Stimulated activated CD8-positive, alpha-beta memory T cell treated with anti-CD3 and anti-CD28 coated beads, Interleukin-15, amount 100 ng/mL, for 1 hour (primary cell): ENCODE data around the gene HMGXB3.
"Not testable (repeated sequence)": the region's sequence is repeated elsewhere in the genome, so short reads cannot be mapped to it uniquely, and the experiment has no call there.

Experiments used
- DNase-seq: peaks from one replicate; pipeline ENCODE4 v3.0.0-alpha.2; 2020; ENCODE audit warnings: low read depth

HMGXB3 gene

GRCh38 chr5:150068961-150069645 lies 68.6 kb downstream of the HMGXB3 start:
- DNase-seq: no peak

GRCh38 chr5:150069672-150070627 lies 69.4 kb downstream of the HMGXB3 start:
- DNase-seq: no peak

- no peak for DNase-seq
These were observed 70.3 kb downstream of the HMGXB3 start for GRCh38 chr5:150070821-150071220.

- DNase-seq: no peak
These were observed 72.6 kb downstream of the HMGXB3 start for GRCh38 chr5:150073086-150073625.

GRCh38 chr5:150073677-150074076 lies 73.1 kb downstream of the HMGXB3 start:
- DNase-seq: no peak

- DNase-seq: no peak
These were observed 74.7 kb downstream of the HMGXB3 start for GRCh38 chr5:150075233-150075632.

- DNase-seq: no peak
These were observed 75.3 kb downstream of the HMGXB3 start for GRCh38 chr5:150075806-150076205.

GRCh38 chr5:150077060-150077459 lies 76.5 kb downstream of the HMGXB3 start:
- no peak for DNase-seq

GRCh38 chr5:150077996-150078801 lies 77.7 kb downstream of the HMGXB3 start:
- no peak for DNase-seq

- DNase-seq: no peak
These were observed 78.5 kb downstream of the HMGXB3 start for GRCh38 chr5:150078802-150079689.

- no peak for DNase-seq
These were observed 79.4 kb downstream of the HMGXB3 start for GRCh38 chr5:150079909-150080461.

- no peak for DNase-seq
These were observed 80.3 kb downstream of the HMGXB3 start for GRCh38 chr5:150080696-150081435.

- DNase-seq: no peak
These were observed 81.2 kb downstream of the HMGXB3 start for GRCh38 chr5:150081541-150082283.

- DNase-seq: no peak
These were observed 81.8 kb downstream of the HMGXB3 start for GRCh38 chr5:150082374-150082773.

GRCh38 chr5:150082889-150083288 lies 82.3 kb downstream of the HMGXB3 start:
- no peak for DNase-seq

GRCh38 chr5:150084754-150085153 lies 84.2 kb downstream of the HMGXB3 start:
- not testable (repeated sequence) for DNase-seq

GRCh38 chr5:150085191-150085912 lies 84.8 kb downstream of the HMGXB3 start:
- no peak for DNase-seq

- DNase-seq: no peak
These were observed 85.6 kb downstream of the HMGXB3 start, which contains the start of gene CSF1R for GRCh38 chr5:150085950-150086715. Gene CSF1R, minus strand, starts transcription at chr5:150086554. Its CDS starts 127 bp downstream, at chr5:150086427.
